ENCODE measurements around the gene PCCA. TPM values are rescaled to one million over a fixed set of nuclear protein-coding genes. Genes with fewer than 3 reads are reported as not detected.
"Not testable (repeated sequence)": the region's sequence is repeated elsewhere in the genome, so short reads cannot be mapped to it uniquely, and the experiment has no call there.

The PCCA gene
- total RNA-seq, 4 donors from 2014 or later, result 46.9 to 66.0 (median 49.4) TPM

DNA sequence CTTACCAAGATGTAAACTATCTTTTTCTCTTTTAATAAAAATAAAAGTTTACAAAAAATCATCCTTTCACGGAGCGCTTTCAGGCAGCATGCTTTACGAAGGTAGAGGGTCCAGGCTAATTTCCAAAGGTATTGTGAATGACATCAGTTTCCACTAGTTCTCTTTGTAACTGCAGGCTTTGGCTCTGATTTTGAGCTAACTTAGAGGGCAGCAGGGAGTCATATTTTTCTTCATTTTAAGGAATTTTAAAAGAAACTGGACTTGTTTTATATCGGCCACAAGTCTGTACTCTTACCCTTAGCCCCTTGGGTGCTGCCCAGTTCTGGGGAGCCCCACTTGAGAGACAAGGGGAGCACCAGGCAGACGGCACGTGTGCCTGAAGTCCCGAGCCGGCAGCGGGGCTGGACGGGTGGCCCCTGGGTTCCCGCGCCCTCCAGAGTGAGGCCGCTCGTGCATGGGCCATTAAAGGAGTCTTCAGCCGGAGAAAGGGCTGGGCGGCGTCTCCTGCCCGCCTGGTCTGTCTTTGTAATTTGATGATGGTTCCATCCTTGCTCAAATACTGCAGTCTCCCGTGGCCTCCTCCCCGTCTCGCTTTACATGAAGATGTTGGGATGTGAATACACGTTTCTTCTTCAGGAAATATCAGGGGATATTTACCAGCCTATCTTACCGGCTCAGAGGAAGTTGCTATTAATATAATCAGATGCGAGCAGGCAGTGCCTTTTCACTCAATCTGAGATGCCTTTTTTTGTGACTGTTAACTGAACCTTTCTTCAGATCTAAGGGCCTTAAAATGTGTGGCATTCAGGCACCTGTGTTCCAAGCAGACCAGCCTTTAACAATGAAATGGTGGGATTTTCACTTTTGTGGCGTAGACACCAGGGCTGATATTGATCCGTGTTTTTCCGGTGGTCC is 432.3 kb downstream of the PCCA start:
- DNase-seq, result no peak
- no peak overlapping the region for H3K27ac ChIP-seq
- H3K27me3 ChIP-seq, result no peaks in the 10 kb centered on the region
- no peak for TF ChIP-seq POLR2A (IDR thresholded peaks at IDR 0.05)
- TF ChIP-seq, protein P1, sequence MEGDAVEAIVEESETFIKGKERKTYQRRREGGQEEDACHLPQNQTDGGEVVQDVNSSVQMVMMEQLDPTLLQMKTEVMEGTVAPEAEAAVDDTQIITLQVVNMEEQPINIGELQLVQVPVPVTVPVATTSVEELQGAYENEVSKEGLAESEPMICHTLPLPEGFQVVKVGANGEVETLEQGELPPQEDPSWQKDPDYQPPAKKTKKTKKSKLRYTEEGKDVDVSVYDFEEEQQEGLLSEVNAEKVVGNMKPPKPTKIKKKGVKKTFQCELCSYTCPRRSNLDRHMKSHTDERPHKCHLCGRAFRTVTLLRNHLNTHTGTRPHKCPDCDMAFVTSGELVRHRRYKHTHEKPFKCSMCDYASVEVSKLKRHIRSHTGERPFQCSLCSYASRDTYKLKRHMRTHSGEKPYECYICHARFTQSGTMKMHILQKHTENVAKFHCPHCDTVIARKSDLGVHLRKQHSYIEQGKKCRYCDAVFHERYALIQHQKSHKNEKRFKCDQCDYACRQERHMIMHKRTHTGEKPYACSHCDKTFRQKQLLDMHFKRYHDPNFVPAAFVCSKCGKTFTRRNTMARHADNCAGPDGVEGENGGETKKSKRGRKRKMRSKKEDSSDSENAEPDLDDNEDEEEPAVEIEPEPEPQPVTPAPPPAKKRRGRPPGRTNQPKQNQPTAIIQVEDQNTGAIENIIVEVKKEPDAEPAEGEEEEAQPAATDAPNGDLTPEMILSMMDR (IDR thresholded peaks at IDR 0.05), result no peak
- H3K36me3 ChIP-seq, result peaks cover 0 to under 1% (median 0%) of the 10 kb centered on the region in 3 donors
- H3K4me1 ChIP-seq, result peaks cover 0 to 4% (median 0%) of the 10 kb centered on the region in 4 donors
- H3K4me3 ChIP-seq, result no peak overlapping the region
- H3K9me3 ChIP-seq, result no peaks in the 10 kb centered on the region

DNA sequence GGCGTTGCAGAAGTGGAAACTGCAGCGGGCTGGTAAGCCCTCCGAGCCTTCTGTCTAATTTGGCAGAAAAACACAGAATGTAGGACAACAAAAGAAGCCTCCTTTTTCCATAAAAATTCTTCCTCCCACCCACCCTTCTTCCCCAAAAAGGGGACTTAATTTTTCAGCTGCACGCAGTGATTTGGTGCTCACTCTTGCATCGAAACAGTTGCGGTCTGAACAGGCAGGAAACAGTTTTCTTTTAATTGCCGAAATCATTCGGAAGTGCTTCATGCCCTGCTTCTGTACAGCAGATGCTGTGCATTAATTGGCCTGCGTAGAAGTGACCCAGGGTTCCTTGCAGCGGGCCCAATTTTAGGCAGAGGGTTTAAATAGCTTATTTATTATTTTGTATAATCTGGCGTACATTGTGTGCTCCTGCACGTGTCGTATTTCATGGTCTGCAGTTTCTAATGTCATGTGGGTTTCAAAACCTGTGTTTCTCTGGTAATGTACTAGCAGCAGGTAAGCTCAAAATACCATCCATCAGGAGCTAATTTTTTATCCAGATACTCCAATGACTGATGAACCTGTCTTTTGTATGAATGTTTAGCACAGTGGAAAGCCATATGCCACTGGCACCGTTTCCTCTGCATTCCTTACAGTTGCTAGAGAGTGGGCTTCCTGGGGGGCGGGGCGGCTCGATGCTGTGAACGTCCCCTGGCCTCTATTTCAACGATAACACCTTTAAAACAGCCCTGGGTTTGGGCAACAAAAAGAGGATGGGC is 433.1 kb downstream of the PCCA start:
- Histone ChIP-seq H3K36me3 (peaks cover 0 to 8% (median 0%) of the 10 kb centered on the region in 3 donors), H3K27me3 (no peaks in the 10 kb centered on the region), H3K27ac (no peak overlapping the region), H3K9me3 (no peaks in the 10 kb centered on the region), H3K4me1 (peaks cover 0 to 4% (median 0%) of the 10 kb centered on the region in 4 donors), H3K4me3 (no peak overlapping the region)
- no peak for TF ChIP-seq POLR2A (IDR thresholded peaks at IDR 0.05)
- TF ChIP-seq, protein P1 (IDR thresholded peaks at IDR 0.05), result no peak
- DNase-seq, result no peak

DNA sequence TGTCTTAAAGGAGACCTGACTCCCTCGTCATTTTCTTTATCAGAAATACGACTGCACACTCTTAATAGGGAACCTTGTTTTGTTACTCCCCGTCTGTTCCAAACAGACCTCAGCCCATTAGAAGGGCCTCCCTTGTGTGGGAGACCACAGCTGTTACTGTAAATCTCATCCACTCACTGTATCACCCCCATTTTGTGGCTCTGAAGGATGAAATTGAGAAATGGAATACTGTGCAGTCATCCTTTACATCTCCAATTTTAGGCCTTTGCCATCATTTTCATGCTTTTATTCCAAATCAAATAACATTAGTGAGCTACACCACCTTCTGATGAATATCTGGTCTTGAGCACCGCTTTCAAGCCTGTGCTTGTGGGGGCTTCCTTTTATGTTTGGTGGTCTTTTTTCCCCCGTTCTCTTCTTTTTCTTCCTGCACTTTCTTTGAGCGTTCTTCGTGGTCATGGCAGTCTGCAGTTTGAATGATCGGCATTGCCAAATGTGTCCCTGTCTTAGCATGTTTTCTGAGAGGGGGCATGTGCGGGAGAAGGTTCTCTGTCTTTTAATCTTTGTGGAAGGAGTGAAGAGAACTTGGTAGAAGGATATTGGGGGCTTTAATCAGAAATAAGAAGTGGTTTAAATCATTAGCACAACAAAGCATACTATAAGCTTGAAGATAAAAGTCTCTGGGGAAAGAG is 433.9 kb downstream of the PCCA start:
- H3K4me3 ChIP-seq, result no peak overlapping the region
- no peak for TF ChIP-seq POLR2A (IDR thresholded peaks at IDR 0.05)
- TF ChIP-seq, protein P1 (IDR thresholded peaks at IDR 0.05), result no peak

DNA sequence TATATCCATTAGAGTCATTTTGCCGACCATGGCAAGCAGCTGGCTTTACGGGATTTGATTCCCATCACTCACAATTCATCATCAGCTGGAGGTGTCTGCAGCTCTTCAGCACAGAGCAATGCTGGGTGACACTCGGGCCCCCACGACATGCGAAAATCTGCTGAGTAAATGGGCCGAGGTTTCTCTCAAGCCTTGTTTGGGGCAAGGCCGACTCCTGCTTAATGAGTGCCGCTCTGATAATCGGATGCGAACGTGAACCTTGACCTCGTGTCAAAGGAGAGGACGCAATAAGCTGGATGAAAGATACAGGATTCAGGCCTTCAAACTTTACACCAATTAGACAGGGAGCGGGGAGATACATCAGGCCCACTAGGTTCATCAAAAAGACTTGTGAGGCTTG is 434.5 kb downstream of the PCCA start:
- Histone ChIP-seq H3K36me3 (peaks cover 0 to 17% (median 0%) of the 10 kb centered on the region in 3 donors), H3K4me1 (no peaks in the 10 kb centered on the region), H3K27me3 (no peaks in the 10 kb centered on the region), H3K27ac (no peak overlapping the region), H3K4me3 (no peak overlapping the region), H3K9me3 (no peaks in the 10 kb centered on the region)
- TF ChIP-seq POLR2A (IDR thresholded peaks at IDR 0.05), result no peak
- TF ChIP-seq, protein P1 (IDR thresholded peaks at IDR 0.05), result no peak
- no peak for DNase-seq

More for the DNA sequence above, 433.9 kb downstream of the PCCA start:
- H3K9me3 ChIP-seq, result no peaks in the 10 kb centered on the region
- H3K36me3 ChIP-seq, result peaks cover 0 to 13% (median 0%) of the 10 kb centered on the region in 3 donors
- H3K4me1 ChIP-seq, result no peaks in the 10 kb centered on the region
- H3K27ac ChIP-seq, result no peak overlapping the region
- no peak for DNase-seq
- H3K27me3 ChIP-seq, result no peaks in the 10 kb centered on the region

DNA sequence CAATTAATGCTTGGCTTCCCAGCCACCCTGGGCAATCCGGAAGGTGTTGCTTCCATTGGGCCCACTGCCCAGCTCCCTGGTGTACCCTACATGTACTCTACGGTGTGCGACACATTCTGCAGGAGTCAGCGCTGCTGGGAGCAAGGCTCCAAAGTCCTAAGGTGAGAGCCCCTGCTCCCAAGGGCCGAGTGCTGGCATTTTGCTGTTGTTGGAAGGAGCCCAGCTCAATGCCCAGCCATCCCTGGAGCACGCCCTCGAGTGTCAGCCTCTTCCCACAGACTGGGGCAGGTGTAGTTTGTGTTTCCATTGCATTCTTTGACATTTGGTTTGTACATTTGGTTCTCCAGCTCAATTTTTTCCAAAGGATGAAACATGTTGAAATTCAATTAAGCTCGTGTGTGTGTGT is 435.1 kb downstream of the PCCA start:
- no peaks in the 10 kb centered on the region for H3K9me3 ChIP-seq
- no peaks in the 10 kb centered on the region for H3K27me3 ChIP-seq
- no peak for DNase-seq
- peaks cover 0 to 21% (median 0%) of the 10 kb centered on the region in 3 donors for H3K36me3 ChIP-seq
- H3K4me3 ChIP-seq, result no peak overlapping the region
- no peaks in the 10 kb centered on the region for H3K4me1 ChIP-seq
- TF ChIP-seq, protein P1 (IDR thresholded peaks at IDR 0.05), result no peak
- no peak for TF ChIP-seq POLR2A (IDR thresholded peaks at IDR 0.05)
- H3K27ac ChIP-seq, result no peak overlapping the region

DNA sequence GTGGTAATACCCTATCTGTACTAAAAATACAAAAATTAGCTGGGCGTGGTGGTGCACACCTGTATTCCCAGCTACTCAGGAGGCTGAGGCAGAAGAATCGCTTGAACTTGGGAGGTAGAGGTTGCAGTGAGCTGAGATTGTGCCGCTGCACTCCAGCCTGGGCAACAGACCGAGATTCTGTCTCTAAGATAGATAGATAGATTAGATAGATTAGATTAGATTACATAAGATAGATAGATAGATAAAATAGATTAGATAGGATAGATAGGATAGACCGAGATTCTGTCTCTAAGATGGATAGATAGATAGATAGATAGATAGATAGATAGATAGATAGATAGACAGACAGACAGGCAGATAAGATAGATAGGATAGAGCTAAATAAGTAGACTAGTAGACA is 435.8 kb downstream of the PCCA start:
- not testable (repeated sequence) for H3K4me3 ChIP-seq, H3K9me3 ChIP-seq, H3K27ac ChIP-seq, DNase-seq, H3K4me1 ChIP-seq, H3K27me3 ChIP-seq
- H3K36me3 ChIP-seq, result peaks cover 0 to 22% (median 0%) of the 10 kb centered on the region in 3 donors

All from Peyer's patch (tissue), 4 donors.